CD4-positive, alpha-beta T cell (primary cell): Measurements from ENCODE around the gene HDAC7. TPM values are rescaled to one million over a fixed set of nuclear protein-coding genes. Genes with fewer than 3 reads are reported as not detected.

Experiments
- ATAC-seq: fragments of 200-7000 bp; cut with Tn5 transposase; one replicate; pipeline ENCODE4 v1.10.0; 2022; ENCODE audit warnings: mild to moderate bottlenecking; ENCODE audit not compliant: poor library complexity
- CTCF ChIA-PET: fragments of 350-600 bp; sonication (Branson Sonifier 250); formaldehyde crosslinking; loops from one replicate; lab custom pipeline; 2021; ENCODE audit warnings: antibody characterized with exemption, inconsistent platforms; lab: Charles Lee
- POLR2A ChIA-PET: fragments of 350-600 bp; sonication (Branson Sonifier 250); formaldehyde crosslinking; loops from one replicate; lab custom pipeline; 2021; ENCODE audit warnings: antibody characterized with exemption, inconsistent platforms; lab: Charles Lee
- DNase-seq, 14 experiments: peaks; one replicate each; pipeline ENCODE4 v3.0.0-alpha.2; 2013 to 2020; ENCODE audit warnings: mixed read lengths in 2 of 14
- H3K27ac ChIP-seq, 2 donors: one replicate each; pipeline versions ENCODE4 v1.5.1 to v1.7.0; 2013; ENCODE audit warnings: low read length in 2 of 2, low read depth in 1 of 2, mild to moderate bottlenecking in 1 of 2
- H3K27me3 ChIP-seq, 2 experiments: 1 replicate in 1 of 2; 2 replicates in 1 of 2; pipeline versions ENCODE4 v1.6.1 to v1.7.0; 2013; ENCODE audit warnings: low read length in 2 of 2, control low read depth in 1 of 2, mild to moderate bottlenecking in 1 of 2, moderate library complexity in 1 of 2; ENCODE audit not compliant: insufficient read depth in 2 of 2, control insufficient read depth in 1 of 2
- H3K36me3 ChIP-seq: one replicate; pipeline ENCODE4 v1.6.1; 2013; ENCODE audit warnings: low read length, control low read depth; ENCODE audit not compliant: insufficient read depth
- H3K4me1 ChIP-seq: one replicate; pipeline ENCODE4 v1.6.1; 2013; ENCODE audit warnings: low read length, control low read depth; ENCODE audit not compliant: insufficient read depth
- H3K4me3 ChIP-seq: one replicate; pipeline ENCODE4 v1.5.1; 2013; ENCODE audit warnings: mild to moderate bottlenecking, low read length, moderate library complexity
- H3K9me3 ChIP-seq, 2 experiments: 1 replicate in 1 of 2; 2 replicates in 1 of 2; pipeline versions ENCODE4 v1.6.1 to v1.7.0; 2013; ENCODE audit warnings: low read length in 2 of 2, mild to moderate bottlenecking in 2 of 2, control low read depth in 1 of 2, moderate library complexity in 1 of 2; ENCODE audit not compliant: control insufficient read depth in 1 of 2, insufficient read depth in 1 of 2
- H3K27ac Mint-ChIP-seq: one replicate; pipeline ENCODE4 v1.8.0; 2020; ENCODE audit warnings: mixed read lengths
- H3K27me3 Mint-ChIP-seq: one replicate; pipeline ENCODE4 v1.8.0; 2021; ENCODE audit warnings: mixed read lengths
- H3K36me3 Mint-ChIP-seq: one replicate; pipeline ENCODE4 v1.8.0; 2021; ENCODE audit warnings: low read depth, mixed read lengths
- H3K4me1 Mint-ChIP-seq: one replicate; pipeline ENCODE4 v1.8.0; 2021; ENCODE audit warnings: low read depth, mixed read lengths
- H3K4me3 Mint-ChIP-seq: one replicate; pipeline ENCODE4 v1.8.0; 2020; ENCODE audit warnings: mild to moderate bottlenecking, mixed read lengths
- H3K9me3 Mint-ChIP-seq: one replicate; pipeline ENCODE4 v1.8.0; 2020; ENCODE audit warnings: mixed read lengths
- CTCF ChIP-seq: fragments of 200-600 bp; IDR thresholded peaks from one replicate; pipeline ENCODE4 v1.8.0; 2022; ENCODE audit warnings: antibody characterized with exemption, mild to moderate bottlenecking
- intact Hi-C, 2 experiments: fragments of 100-400 bp; cut with DNase I in 1 of 2; cut with micrococcal nuclease in 1 of 2; formaldehyde crosslinking; loops; one replicate each; pipeline versions ENCODE4 v1.15.1 to v1.9.0; 2023 to 2025; cut with DNase I, micrococcal nuclease
- total RNA-seq, 174 experiments: library from RNA in 2 of 174; stranded (reverse) in 2 of 174; gene quantifications; one replicate each; pipeline ENCODE4 v1.2.3 and lab custom pipeline; 2021 to 2026

HDAC7 gene
- total RNA-seq, 2 experiments from 2014 or later, result 116 to 122 TPM

DNA sequence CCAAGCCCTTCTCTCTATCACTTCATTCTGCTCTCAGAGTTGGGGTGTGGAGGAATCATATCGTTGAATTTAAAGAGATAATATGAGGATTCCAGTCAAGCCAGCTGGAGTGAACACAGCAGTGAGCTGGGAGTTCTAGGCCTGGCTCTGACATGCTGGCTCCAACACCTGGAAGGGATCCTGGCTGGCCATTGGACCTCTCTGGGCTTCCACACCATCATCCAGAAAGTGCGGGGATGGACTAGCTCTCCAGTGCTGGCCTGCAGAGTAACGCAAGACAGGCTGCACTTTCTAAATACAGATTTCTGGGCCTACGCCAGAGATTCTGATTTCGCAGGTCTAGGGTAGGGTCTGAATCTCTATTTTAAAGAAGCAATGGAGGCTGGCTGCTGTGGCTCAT is 34.8 kb upstream of the HDAC7 start:
- Histone ChIP-seq H3K4me3 (no peak overlapping the region), H3K9me3 (no peaks in the 10 kb centered on the region), H3K4me1 (no peaks in the 10 kb centered on the region), H3K27me3 (no peaks in the 10 kb centered on the region), H3K36me3 (no peaks in the 10 kb centered on the region), H3K27ac (no peak overlapping the region)
- DNase-seq, result no peak
- no peaks in the 10 kb centered on the region for H3K9me3 Mint-ChIP-seq
- H3K27me3 Mint-ChIP-seq, result no peaks in the 10 kb centered on the region
- TF ChIP-seq CTCF, result no peak
- no peak overlapping the region for H3K27ac Mint-ChIP-seq
- H3K36me3 Mint-ChIP-seq, result no peaks in the 10 kb centered on the region
- POLR2A ChIA-PET, result no interaction called here
- intact Hi-C loops, result no loop called here
- peaks cover 4% of the 10 kb centered on the region for H3K4me1 Mint-ChIP-seq
- no peak for ATAC-seq
- H3K4me3 Mint-ChIP-seq, result no peak overlapping the region
- CTCF ChIA-PET, result no interaction called here

- intact Hi-C loops, result no loop called here
- Mint-ChIP-seq H3K36me3 (no peaks in the 10 kb centered on the region), H3K27me3 (no peaks in the 10 kb centered on the region), H3K27ac (no peak overlapping the region), H3K4me3 (no peak overlapping the region), H3K4me1 (no peaks in the 10 kb centered on the region), H3K9me3 (no peaks in the 10 kb centered on the region)
- no peak for TF ChIP-seq CTCF
- H3K27me3 ChIP-seq, result no peaks in the 10 kb centered on the region
- ChIA-PET CTCF (no interaction called here), POLR2A (interaction anchor here (1.0 kb wide), 1 partner anchor 9 kb away, joined by 3 read pairs; no protein-coding TSS in a partner anchor)
- no peaks in the 10 kb centered on the region for H3K4me1 ChIP-seq
- no peaks in the 10 kb centered on the region for H3K9me3 ChIP-seq
- no peak for DNase-seq
- ATAC-seq, result no peak
- H3K4me3 ChIP-seq, result no peak overlapping the region
- no peaks in the 10 kb centered on the region for H3K36me3 ChIP-seq
- H3K27ac ChIP-seq, result no peak overlapping the region
These were observed 32.4 kb upstream of the HDAC7 start for GRCh38 chr12:47852096-47852571.

GRCh38 chr12:47851303-47851952 is 31.7 kb upstream of the HDAC7 start:
- no peak for TF ChIP-seq CTCF
- Histone ChIP-seq H3K9me3 (no peaks in the 10 kb centered on the region), H3K4me3 (no peak overlapping the region), H3K27me3 (no peaks in the 10 kb centered on the region), H3K4me1 (no peaks in the 10 kb centered on the region), H3K27ac (no peak overlapping the region), H3K36me3 (no peaks in the 10 kb centered on the region)
- H3K27ac Mint-ChIP-seq, result no peak overlapping the region
- no peak overlapping the region for H3K4me3 Mint-ChIP-seq
- CTCF ChIA-PET, result no interaction called here
- POLR2A ChIA-PET, result interaction anchor here (1.0 kb wide), 1 partner anchor 9 kb away, joined by 3 read pairs; no protein-coding TSS in a partner anchor
- no peak for ATAC-seq
- no peaks in the 10 kb centered on the region for H3K4me1 Mint-ChIP-seq
- H3K36me3 Mint-ChIP-seq, result no peaks in the 10 kb centered on the region
- H3K9me3 Mint-ChIP-seq, result no peaks in the 10 kb centered on the region
- no peaks in the 10 kb centered on the region for H3K27me3 Mint-ChIP-seq
- no peak for DNase-seq
- intact Hi-C loops, result no loop called here
